CD4-positive, alpha-beta T cell treated with Interleukin-15 for 4 hours (primary cell): ENCODE measurements around the gene PACRG.

Experiments used
- DNase-seq: peaks from one replicate; pipeline ENCODE4 v3.0.0-alpha.2; 2020; ENCODE audit warnings: low spot score

PACRG gene

GRCh38 chr6:163137398-163137881 is 409.7 kb downstream of the PACRG start:
- no peak for DNase-seq

GRCh38 chr6:163146036-163146435 is 418.3 kb downstream of the PACRG start:
- no peak for DNase-seq

- no peak for DNase-seq
Observed at GRCh38 chr6:163147994-163148393, 420.2 kb downstream of the PACRG start.

- no peak for DNase-seq
Observed at GRCh38 chr6:163148451-163149278, 420.9 kb downstream of the PACRG start.

- no peak for DNase-seq
Observed at GRCh38 chr6:163149279-163149848, 421.6 kb downstream of the PACRG start.

- DNase-seq: no peak
Observed at GRCh38 chr6:163151212-163151611, 423.4 kb downstream of the PACRG start.

GRCh38 chr6:163152701-163153100 is 424.9 kb downstream of the PACRG start:
- DNase-seq: no peak

GRCh38 chr6:163159110-163159509 is 431.3 kb downstream of the PACRG start:
- no peak for DNase-seq

- no peak for DNase-seq
Observed at GRCh38 chr6:163159689-163160088, 431.9 kb downstream of the PACRG start.

GRCh38 chr6:163162007-163162873 is 434.5 kb downstream of the PACRG start:
- DNase-seq: no peak

- no peak for DNase-seq
Observed at GRCh38 chr6:163162874-163163213, 435.1 kb downstream of the PACRG start.

- DNase-seq: no peak
Observed at GRCh38 chr6:163164175-163164900, 436.6 kb downstream of the PACRG start.

GRCh38 chr6:163165155-163165910 is 437.6 kb downstream of the PACRG start:
- DNase-seq: no peak

- no peak for DNase-seq
Observed at GRCh38 chr6:163165922-163166321, 438.1 kb downstream of the PACRG start.

- DNase-seq: no peak
Observed at GRCh38 chr6:163166507-163166906, 438.7 kb downstream of the PACRG start.

- DNase-seq: no peak
Observed at GRCh38 chr6:163169521-163169920, 441.7 kb downstream of the PACRG start.

GRCh38 chr6:163170294-163170883 is 442.6 kb downstream of the PACRG start:
- peak; percentile 7 for DNase-seq

GRCh38 chr6:163173741-163174140 is 446.0 kb downstream of the PACRG start:
- no peak for DNase-seq

GRCh38 chr6:163175301-163175700 is 447.5 kb downstream of the PACRG start:
- DNase-seq: no peak

GRCh38 chr6:163176097-163176496 is 448.3 kb downstream of the PACRG start:
- DNase-seq: no peak

GRCh38 chr6:163177007-163177406 is 449.2 kb downstream of the PACRG start:
- no peak for DNase-seq
